Fibroblast of lung (primary cell): ENCODE data around the gene RAB31. TPM values are rescaled to one million over a fixed set of nuclear protein-coding genes. Genes with fewer than 3 reads are reported as not detected.
A peak's percentile ranks its signal among the peaks of the same experiment; 100 is the strongest.

Experiments
- DNase-seq, 2 donors: peaks; one replicate each; pipeline versions ENCODE4 v3.0.0 to v3.0.0-alpha.2; 2010; ENCODE audit warnings: low read depth in 2 of 2
- H2AFZ ChIP-seq: 2 replicates; pipeline ENCODE4 v1.5.1; 2012; ENCODE audit warnings: low read length, control low read depth, inconsistent platforms
- H3K27ac ChIP-seq: 2 replicates; pipeline ENCODE4 v1.5.1; 2011; ENCODE audit warnings: low read length, control low read depth; ENCODE audit not compliant: insufficient read depth
- H3K27me3 ChIP-seq: 2 replicates; pipeline ENCODE4 v1.5.1; 2011; ENCODE audit warnings: mild to moderate bottlenecking, low read length; ENCODE audit not compliant: control insufficient read depth, insufficient read depth
- H3K36me3 ChIP-seq: 2 replicates; pipeline ENCODE4 v1.5.1; 2011; ENCODE audit warnings: low read length; ENCODE audit not compliant: control insufficient read depth, insufficient read depth
- H3K4me1 ChIP-seq: 2 replicates; pipeline ENCODE4 v1.5.1; 2011; ENCODE audit warnings: low read length; ENCODE audit not compliant: control insufficient read depth, insufficient read depth; ENCODE audit errors: extremely low read depth
- H3K4me2 ChIP-seq: 2 replicates; pipeline ENCODE4 v1.5.1; 2011; ENCODE audit warnings: low read length, control low read depth; ENCODE audit not compliant: insufficient read depth; ENCODE audit errors: extremely low read depth
- H3K4me3 ChIP-seq, 4 experiments: fragments of 200-600 bp in 1 of 4; sonication (generic) in 1 of 4; replicated peaks in 1 of 4; 2 replicates each; pipeline ENCODE4 v1.5.1; 2011 to 2016; ENCODE audit warnings: low read length in 4 of 4, low read depth in 3 of 4, mild to moderate bottlenecking in 3 of 4, control low read depth in 2 of 4, inconsistent platforms in 1 of 4, mixed read lengths in 1 of 4; ENCODE audit not compliant: insufficient read depth in 1 of 4; ENCODE audit errors: control extremely low read depth in 1 of 4
- H3K79me2 ChIP-seq: 2 replicates; pipeline ENCODE4 v1.5.1; 2012; ENCODE audit warnings: mild to moderate bottlenecking, low read length, inconsistent platforms; ENCODE audit not compliant: control insufficient read depth, insufficient read depth
- H3K9ac ChIP-seq: 2 replicates; pipeline ENCODE4 v1.5.1; 2011; ENCODE audit warnings: mild to moderate bottlenecking, low read length, control low read depth; ENCODE audit not compliant: insufficient read depth
- H3K9me3 ChIP-seq: 2 replicates; pipeline ENCODE4 v1.5.1; 2012; ENCODE audit warnings: low read depth, low read length; ENCODE audit not compliant: control insufficient read depth, insufficient read depth
- H4K20me1 ChIP-seq: 2 replicates; pipeline ENCODE4 v1.5.1; 2011; ENCODE audit warnings: low read length; ENCODE audit not compliant: control insufficient read depth, insufficient read depth; ENCODE audit errors: extremely low read depth
- EZH2 ChIP-seq: IDR thresholded peaks from 2 replicates; pipeline ENCODE4 v1.5.1; 2012; ENCODE audit warnings: low read length, control low read depth, mild to moderate bottlenecking; ENCODE audit errors: missing control alignments
- polyA plus RNA-seq, 2 donors: library from polyadenylated mRNA; depleted of rRNA in 1 of 2; stranded (reverse) in 1 of 2; unstranded in 1 of 2; fragments of >200 nt; gene quantifications; 2 replicates each; pipeline ENCODE4 v1.2.1, GENCODE V29; 2011 to 2012; ENCODE audit warnings: missing spikeins in 1 of 2
- total RNA-seq: library from RNA; depleted of rRNA; stranded (reverse); fragments of >200 nt; gene quantifications from 2 replicates; pipeline ENCODE4 v1.2.1, GENCODE V29; 2014
- TF ChIP-seq, protein P1 (sequence below), 2 donors: IDR thresholded peaks in 1 of 2; conservative IDR thresholded peaks in 1 of 2; 1 replicate in 1 of 2; 2 replicates in 1 of 2; pipeline ENCODE4 v1.5.1; 2011 to 2012; ENCODE audit warnings: low read length in 2 of 2, control low read depth in 1 of 2, inconsistent platforms in 1 of 2, low read depth in 1 of 2, mild to moderate bottlenecking in 1 of 2

Gene RAB31
- total and polyA plus RNA-seq, 2 donors (not counting 1 experiment from before 2014, with no cell fraction given) = 29.6 to 47.1 TPM

GRCh38 chr18:9803063-9803697 lies 95.1 kb downstream of the RAB31 start:
- H3K9ac ChIP-seq = no peak overlapping the region
- TF ChIP-seq, protein P1, sequence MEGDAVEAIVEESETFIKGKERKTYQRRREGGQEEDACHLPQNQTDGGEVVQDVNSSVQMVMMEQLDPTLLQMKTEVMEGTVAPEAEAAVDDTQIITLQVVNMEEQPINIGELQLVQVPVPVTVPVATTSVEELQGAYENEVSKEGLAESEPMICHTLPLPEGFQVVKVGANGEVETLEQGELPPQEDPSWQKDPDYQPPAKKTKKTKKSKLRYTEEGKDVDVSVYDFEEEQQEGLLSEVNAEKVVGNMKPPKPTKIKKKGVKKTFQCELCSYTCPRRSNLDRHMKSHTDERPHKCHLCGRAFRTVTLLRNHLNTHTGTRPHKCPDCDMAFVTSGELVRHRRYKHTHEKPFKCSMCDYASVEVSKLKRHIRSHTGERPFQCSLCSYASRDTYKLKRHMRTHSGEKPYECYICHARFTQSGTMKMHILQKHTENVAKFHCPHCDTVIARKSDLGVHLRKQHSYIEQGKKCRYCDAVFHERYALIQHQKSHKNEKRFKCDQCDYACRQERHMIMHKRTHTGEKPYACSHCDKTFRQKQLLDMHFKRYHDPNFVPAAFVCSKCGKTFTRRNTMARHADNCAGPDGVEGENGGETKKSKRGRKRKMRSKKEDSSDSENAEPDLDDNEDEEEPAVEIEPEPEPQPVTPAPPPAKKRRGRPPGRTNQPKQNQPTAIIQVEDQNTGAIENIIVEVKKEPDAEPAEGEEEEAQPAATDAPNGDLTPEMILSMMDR (conservative IDR thresholded peaks at IDR 0.05 in 1 of 2, IDR thresholded peaks at IDR 0.05 in 1 of 2; ENCODE audit: low read depth in 1 of 2, low read length in 2 of 2) = no peak
- TF ChIP-seq EZH2 = no peak
- H2AFZ ChIP-seq = no peak overlapping the region
- no peak overlapping the region for H3K27ac ChIP-seq
- H3K9me3 ChIP-seq = no peaks in the 10 kb centered on the region
- no peaks in the 10 kb centered on the region for H3K36me3 ChIP-seq
- H3K4me3 ChIP-seq = no peak overlapping the region
- H4K20me1 ChIP-seq = no peaks in the 10 kb centered on the region
- DNase-seq = peak; percentile 35 to 48
- peaks cover 9% of the 10 kb centered on the region for H3K4me1 ChIP-seq
- no peaks in the 10 kb centered on the region for H3K27me3 ChIP-seq
- H3K4me2 ChIP-seq = no peak overlapping the region
- H3K79me2 ChIP-seq = no peaks in the 10 kb centered on the region

GRCh38 chr18:9803698-9804516 lies 95.8 kb downstream of the RAB31 start:
- Histone ChIP-seq H3K4me1 (peaks cover 16% of the 10 kb centered on the region), H3K9me3 (no peaks in the 10 kb centered on the region), H3K4me2 (no peak overlapping the region), H3K36me3 (no peaks in the 10 kb centered on the region), H3K4me3 (no peak overlapping the region), H2AFZ (no peak overlapping the region), H3K9ac (no peak overlapping the region), H3K27ac (no peak overlapping the region), H4K20me1 (no peaks in the 10 kb centered on the region), H3K79me2 (no peaks in the 10 kb centered on the region), H3K27me3 (no peaks in the 10 kb centered on the region)
- peak in 1 of 2 donors; percentile 39 for DNase-seq
- TF ChIP-seq EZH2 = no peak
- TF ChIP-seq, protein P1 (conservative IDR thresholded peaks at IDR 0.05 in 1 of 2, IDR thresholded peaks at IDR 0.05 in 1 of 2; ENCODE audit: low read depth in 1 of 2, low read length in 2 of 2) = no peak

DNA sequence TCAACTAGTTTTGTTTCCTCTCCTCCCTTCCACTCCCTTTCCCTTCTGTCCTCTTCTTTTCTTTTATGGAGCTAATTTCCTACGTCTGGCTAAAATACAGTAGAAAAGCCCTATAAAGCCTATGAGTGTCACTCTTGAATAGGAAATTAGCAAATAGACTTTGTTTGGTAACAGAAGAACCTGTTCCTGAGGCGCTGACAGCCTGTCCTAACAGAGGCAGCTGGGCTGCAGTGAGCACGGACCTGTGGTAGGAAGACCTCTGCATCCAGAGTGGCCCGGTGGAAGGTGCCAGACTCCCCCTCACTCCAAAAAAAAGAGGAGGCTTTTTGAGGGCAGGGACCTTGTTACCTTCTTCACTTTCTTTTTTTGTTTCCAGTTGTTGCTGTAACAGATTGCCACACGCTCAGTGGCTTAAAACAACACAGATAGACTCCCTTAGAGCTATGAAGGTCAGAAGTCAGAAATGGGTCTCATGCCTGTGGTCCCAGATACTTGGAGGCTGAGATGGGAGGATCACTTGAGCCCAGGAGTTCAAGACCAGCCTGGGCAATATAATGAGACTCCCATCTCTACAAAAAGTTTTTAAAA lies 96.5 kb downstream of the RAB31 start:
- H3K9ac ChIP-seq = no peak overlapping the region
- no peaks in the 10 kb centered on the region for H3K79me2 ChIP-seq
- no peak overlapping the region for H2AFZ ChIP-seq
- peak in 1 of 2 donors; percentile 24 for DNase-seq
- H3K27ac ChIP-seq = no peak overlapping the region
- H3K36me3 ChIP-seq = no peaks in the 10 kb centered on the region
- no peak overlapping the region for H3K4me2 ChIP-seq
- H4K20me1 ChIP-seq = no peaks in the 10 kb centered on the region
- H3K4me3 ChIP-seq = no peak overlapping the region
- H3K4me1 ChIP-seq = peaks cover 19% of the 10 kb centered on the region
- H3K27me3 ChIP-seq = no peaks in the 10 kb centered on the region
- TF ChIP-seq, protein P1 (conservative IDR thresholded peaks at IDR 0.05 in 1 of 2, IDR thresholded peaks at IDR 0.05 in 1 of 2; ENCODE audit: low read depth in 1 of 2, low read length in 2 of 2) = no peak
- no peak for TF ChIP-seq EZH2
- no peaks in the 10 kb centered on the region for H3K9me3 ChIP-seq
